Osteoblast (primary cell): ENCODE results near the gene LOXL3. TPM values are rescaled to one million over a fixed set of nuclear protein-coding genes. Genes with fewer than 3 reads are reported as not detected.
A peak's percentile ranks its signal among the peaks of the same experiment; 100 is the strongest.

Experiments
- DNase-seq: peaks from one replicate; pipeline ENCODE4 v3.0.0; 2011; ENCODE audit warnings: low spot score, mixed read lengths; ENCODE audit not compliant: insufficient read length; ENCODE audit errors: missing footprints
- H2AFZ ChIP-seq: 2 replicates; pipeline ENCODE4 v1.6.0; 2011; ENCODE audit warnings: mild to moderate bottlenecking, low read length
- H3K27ac ChIP-seq: 2 replicates; pipeline ENCODE4 v1.5.1; 2011; ENCODE audit warnings: mild to moderate bottlenecking, low read depth, low read length, moderate library complexity
- H3K27me3 ChIP-seq: 2 replicates; pipeline ENCODE4 v1.6.0; 2012; ENCODE audit warnings: mild to moderate bottlenecking, control low read depth, inconsistent platforms, low read length, moderate library complexity; ENCODE audit not compliant: insufficient read depth
- H3K36me3 ChIP-seq: 2 replicates; pipeline ENCODE4 v1.5.1; 2011; ENCODE audit warnings: mild to moderate bottlenecking, low read length, control low read depth, moderate library complexity; ENCODE audit not compliant: insufficient read depth
- H3K4me1 ChIP-seq: 2 replicates; pipeline ENCODE4 v1.5.1; 2011; ENCODE audit warnings: mild to moderate bottlenecking, low read length, control low read depth, moderate library complexity; ENCODE audit not compliant: insufficient read depth
- H3K4me2 ChIP-seq: 2 replicates; pipeline ENCODE4 v1.6.0; 2011; ENCODE audit warnings: mild to moderate bottlenecking, low read length; ENCODE audit not compliant: insufficient read depth
- H3K4me3 ChIP-seq: fragments of 200-600 bp; sonication (generic); 3 replicates; pipeline ENCODE4 v1.5.1; 2012; ENCODE audit warnings: mild to moderate bottlenecking, low read length, inconsistent platforms; ENCODE audit not compliant: insufficient read depth
- H3K79me2 ChIP-seq: 2 replicates; pipeline ENCODE4 v1.6.0; 2012; ENCODE audit warnings: mild to moderate bottlenecking, low read length, control low read depth, inconsistent platforms; ENCODE audit not compliant: insufficient read depth
- H3K9me3 ChIP-seq: 2 replicates; pipeline ENCODE4 v1.5.1; 2011; ENCODE audit warnings: low read depth, low read length, control low read depth
- H4K20me1 ChIP-seq: 2 replicates; pipeline ENCODE4 v1.6.0; 2012; ENCODE audit warnings: mild to moderate bottlenecking, low read length, control low read depth; ENCODE audit not compliant: insufficient read depth
- total RNA-seq: library from RNA; depleted of rRNA; stranded (reverse); fragments of >200 nt; gene quantifications from 2 replicates; pipeline ENCODE4 v1.2.3, GENCODE V29; 2012
- TF ChIP-seq, protein P1 (sequence below): IDR thresholded peaks from 2 replicates; pipeline ENCODE4 v1.5.1; 2011; ENCODE audit warnings: mild to moderate bottlenecking, low read depth, low read length, moderate library complexity; ENCODE audit errors: extremely low read depth

The LOXL3 gene
- total RNA-seq, 1 donor = 97.4 TPM

- no peaks in the 10 kb centered on the region for H4K20me1 ChIP-seq
- H3K4me3 ChIP-seq = peak overlapping the region; percentile 76
- no peaks in the 10 kb centered on the region for H3K27me3 ChIP-seq
- H3K4me2 ChIP-seq = peak overlapping the region; percentile 91
- peaks cover 51% of the 10 kb centered on the region for H3K4me1 ChIP-seq
- no peaks in the 10 kb centered on the region for H3K9me3 ChIP-seq
- H2AFZ ChIP-seq = no peak overlapping the region
- H3K79me2 ChIP-seq = peaks cover 84% of the 10 kb centered on the region
- peaks cover 53% of the 10 kb centered on the region for H3K36me3 ChIP-seq
- peak overlapping the region; percentile 40 for H3K27ac ChIP-seq
- TF ChIP-seq, protein P1, sequence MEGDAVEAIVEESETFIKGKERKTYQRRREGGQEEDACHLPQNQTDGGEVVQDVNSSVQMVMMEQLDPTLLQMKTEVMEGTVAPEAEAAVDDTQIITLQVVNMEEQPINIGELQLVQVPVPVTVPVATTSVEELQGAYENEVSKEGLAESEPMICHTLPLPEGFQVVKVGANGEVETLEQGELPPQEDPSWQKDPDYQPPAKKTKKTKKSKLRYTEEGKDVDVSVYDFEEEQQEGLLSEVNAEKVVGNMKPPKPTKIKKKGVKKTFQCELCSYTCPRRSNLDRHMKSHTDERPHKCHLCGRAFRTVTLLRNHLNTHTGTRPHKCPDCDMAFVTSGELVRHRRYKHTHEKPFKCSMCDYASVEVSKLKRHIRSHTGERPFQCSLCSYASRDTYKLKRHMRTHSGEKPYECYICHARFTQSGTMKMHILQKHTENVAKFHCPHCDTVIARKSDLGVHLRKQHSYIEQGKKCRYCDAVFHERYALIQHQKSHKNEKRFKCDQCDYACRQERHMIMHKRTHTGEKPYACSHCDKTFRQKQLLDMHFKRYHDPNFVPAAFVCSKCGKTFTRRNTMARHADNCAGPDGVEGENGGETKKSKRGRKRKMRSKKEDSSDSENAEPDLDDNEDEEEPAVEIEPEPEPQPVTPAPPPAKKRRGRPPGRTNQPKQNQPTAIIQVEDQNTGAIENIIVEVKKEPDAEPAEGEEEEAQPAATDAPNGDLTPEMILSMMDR = no peak
- peak; percentile 88 for DNase-seq
Observed at GRCh38 chr2:74550231-74550630, 3.5 kb downstream of the LOXL3 start.

DNA sequence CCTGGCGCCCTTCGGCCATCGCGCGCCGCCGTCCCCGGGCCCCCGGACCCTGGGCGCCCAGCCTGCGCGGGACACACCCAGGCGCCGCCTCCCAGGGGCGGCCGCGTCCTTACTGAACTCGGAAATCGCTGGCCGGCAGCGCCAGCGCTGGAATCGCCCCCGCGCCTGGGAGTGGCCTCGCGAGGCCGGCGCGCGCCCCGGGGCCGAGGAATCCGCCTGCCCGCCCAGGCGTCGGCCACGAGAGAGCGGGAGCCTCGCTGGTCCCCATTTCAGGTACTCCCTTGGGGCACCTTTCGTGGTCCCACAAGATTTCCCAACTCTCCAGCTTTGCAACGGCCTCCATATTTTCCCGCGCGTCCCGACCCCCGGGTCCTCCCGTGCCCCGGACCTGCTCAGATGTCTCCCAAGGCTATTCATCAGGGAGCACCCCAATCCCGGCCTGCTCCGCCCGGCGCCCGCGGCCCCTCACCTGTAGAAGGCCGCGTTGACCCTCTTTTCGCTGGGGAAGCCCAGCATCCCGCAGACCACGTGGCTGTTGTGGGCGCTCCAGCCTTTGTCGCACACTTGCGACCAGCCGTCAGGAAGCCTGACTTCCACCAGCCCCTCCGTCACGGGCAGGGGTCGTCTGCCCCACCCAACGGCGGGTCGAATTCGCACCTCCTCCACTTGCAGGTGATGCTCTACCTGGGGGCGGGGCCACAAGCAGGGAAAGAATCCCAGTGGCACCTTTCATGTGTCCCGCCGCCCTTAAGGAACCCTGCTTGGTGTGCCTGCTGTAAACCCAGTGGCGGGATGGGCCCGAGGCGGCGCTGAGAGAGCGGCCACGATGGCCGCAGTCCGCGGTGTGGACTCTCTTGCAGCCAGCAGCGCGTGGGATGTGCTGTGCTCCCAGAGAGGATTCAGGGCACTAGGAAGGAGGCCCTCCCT, 4.6 kb downstream of the LOXL3 start:
- peak; percentile 95 for DNase-seq
- Histone ChIP-seq H3K27ac (peak overlapping the region; percentile 68), H4K20me1 (no peaks in the 10 kb centered on the region), H3K4me2 (peak overlapping the region; percentile 91), H3K9me3 (no peaks in the 10 kb centered on the region), H3K36me3 (peaks cover 57% of the 10 kb centered on the region), H3K79me2 (peaks cover 80% of the 10 kb centered on the region), H2AFZ (peak overlapping the region; percentile 45), H3K27me3 (no peaks in the 10 kb centered on the region), H3K4me3 (peak overlapping the region; percentile 76), H3K4me1 (peaks cover 51% of the 10 kb centered on the region)
- TF ChIP-seq, protein P1 = no peak

DNA sequence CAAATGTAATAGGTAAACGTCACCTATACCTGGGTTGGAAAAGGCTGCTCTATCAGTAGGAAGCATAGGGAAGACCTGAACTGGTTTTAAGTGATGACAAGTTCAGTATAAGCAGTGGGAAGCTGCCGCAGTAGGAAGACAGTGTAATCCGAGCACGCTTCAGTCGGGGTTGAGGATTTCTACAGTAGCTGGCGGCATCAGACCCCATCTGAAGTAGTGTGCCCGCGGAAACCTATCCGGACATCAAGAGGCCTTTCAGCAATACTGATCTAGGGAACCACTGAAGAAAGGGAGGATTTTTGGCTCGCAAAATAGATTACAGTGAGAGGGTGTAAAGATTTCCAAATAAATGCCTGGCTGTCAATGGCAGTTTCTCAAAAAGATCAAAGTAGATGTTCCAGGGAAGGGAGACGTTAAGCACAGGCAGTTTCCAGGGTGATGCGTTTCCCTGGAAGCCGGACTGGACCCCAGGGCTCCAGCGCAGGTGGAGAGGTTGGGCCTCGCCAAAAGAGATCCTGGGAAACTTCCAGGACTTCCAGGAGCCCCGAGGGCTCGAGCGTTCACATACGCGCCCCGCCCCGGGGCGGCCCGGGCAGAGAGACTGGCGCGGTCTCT, 5.3 kb downstream of the LOXL3 start:
- Histone ChIP-seq H3K4me2 (peak overlapping the region; percentile 91), H3K4me1 (peaks cover 51% of the 10 kb centered on the region), H3K9me3 (no peaks in the 10 kb centered on the region), H3K27me3 (no peaks in the 10 kb centered on the region), H3K4me3 (peak overlapping the region; percentile 76), H4K20me1 (no peaks in the 10 kb centered on the region), H3K36me3 (peaks cover 60% of the 10 kb centered on the region), H3K79me2 (peaks cover 77% of the 10 kb centered on the region), H3K27ac (peak overlapping the region; percentile 68), H2AFZ (peak overlapping the region; percentile 81)
- TF ChIP-seq, protein P1 = no peak
- DNase-seq = peak; percentile 46

GRCh38 chr2:74546004-74546403, 7.7 kb downstream of the LOXL3 start:
- Histone ChIP-seq H3K27me3 (no peaks in the 10 kb centered on the region), H3K79me2 (peaks cover 57% of the 10 kb centered on the region), H2AFZ (no peak overlapping the region), H3K36me3 (peaks cover 55% of the 10 kb centered on the region), H3K4me1 (peaks cover 30% of the 10 kb centered on the region), H3K4me3 (no peak overlapping the region), H4K20me1 (no peaks in the 10 kb centered on the region), H3K27ac (peak overlapping the region; percentile 17), H3K9me3 (no peaks in the 10 kb centered on the region), H3K4me2 (no peak overlapping the region)
- DNase-seq = peak; percentile 58
- TF ChIP-seq, protein P1 = no peak
